Neutrophil (primary cell): ENCODE results near the gene GPNMB.

Experiments
- H3K27ac ChIP-seq: fragments of 200-600 bp; sonication (generic); 2 replicates; pipeline ENCODE4 v1.5.1; 2016; ENCODE audit warnings: mild to moderate bottlenecking, moderate library complexity
- H3K27me3 ChIP-seq: fragments of 200-600 bp; sonication (generic); 2 replicates; pipeline ENCODE4 v1.6.0; 2016; ENCODE audit warnings: mild to moderate bottlenecking
- H3K36me3 ChIP-seq: fragments of 200-600 bp; sonication (generic); 2 replicates; pipeline ENCODE4 v1.5.1; 2017
- H3K4me1 ChIP-seq, 2 experiments: fragments of 200-600 bp in 1 of 2; sonication (generic) in 1 of 2; 1 replicate in 1 of 2; 2 replicates in 1 of 2; pipeline versions ENCODE4 v1.5.1 to v1.6.1; 2013 to 2016; ENCODE audit warnings: low read depth in 1 of 2, low read length in 1 of 2, mild to moderate bottlenecking in 1 of 2, moderate library complexity in 1 of 2; ENCODE audit not compliant: control insufficient read depth in 1 of 2, insufficient read depth in 1 of 2
- H3K4me3 ChIP-seq, 2 experiments: fragments of 200-600 bp in 1 of 2; sonication (generic) in 1 of 2; 1 replicate in 1 of 2; 2 replicates in 1 of 2; pipeline ENCODE4 v1.5.1; 2013 to 2016; ENCODE audit warnings: low read depth in 1 of 2, low read length in 1 of 2, mild to moderate bottlenecking in 1 of 2, moderate library complexity in 1 of 2
- H3K9me3 ChIP-seq: fragments of 200-600 bp; sonication (generic); 2 replicates; pipeline ENCODE4 v1.5.1; 2016
- CTCF ChIP-seq: fragments of 200-600 bp; sonication (generic); IDR thresholded peaks from 2 replicates; pipeline ENCODE4 v1.5.1; 2016; ENCODE audit warnings: antibody characterized with exemption

The GPNMB gene

GRCh38 chr7:23237000-23237399 lies 9.6 kb upstream of the GPNMB start:
- H3K27me3 ChIP-seq, result no peaks in the 10 kb centered on the region
- TF ChIP-seq CTCF, result no peak
- H3K27ac ChIP-seq, result no peak overlapping the region
- H3K4me3 ChIP-seq, result no peak overlapping the region
- H3K9me3 ChIP-seq, result no peaks in the 10 kb centered on the region
- no peaks in the 10 kb centered on the region for H3K36me3 ChIP-seq
- peaks cover 2 to 3% of the 10 kb centered on the region in 2 experiments for H3K4me1 ChIP-seq

GRCh38 chr7:23238983-23239652 lies 7.5 kb upstream of the GPNMB start:
- H3K27me3 ChIP-seq, result peaks cover 4% of the 10 kb centered on the region
- no peak overlapping the region for H3K4me3 ChIP-seq
- H3K36me3 ChIP-seq, result no peaks in the 10 kb centered on the region
- H3K27ac ChIP-seq, result no peak overlapping the region
- TF ChIP-seq CTCF, result no peak
- H3K4me1 ChIP-seq, result peaks cover 10 to 11% of the 10 kb centered on the region in 2 experiments
- no peaks in the 10 kb centered on the region for H3K9me3 ChIP-seq

- peaks cover 10 to 11% of the 10 kb centered on the region in 2 experiments for H3K4me1 ChIP-seq
- no peak for TF ChIP-seq CTCF
- no peaks in the 10 kb centered on the region for H3K9me3 ChIP-seq
- no peak overlapping the region for H3K27ac ChIP-seq
- no peak overlapping the region for H3K4me3 ChIP-seq
- H3K36me3 ChIP-seq, result no peaks in the 10 kb centered on the region
- H3K27me3 ChIP-seq, result peaks cover 4% of the 10 kb centered on the region
Observed at GRCh38 chr7:23239698-23240097, 6.9 kb upstream of the GPNMB start.

- TF ChIP-seq CTCF, result no peak
- no peaks in the 10 kb centered on the region for H3K36me3 ChIP-seq
- peaks cover 14 to 15% of the 10 kb centered on the region in 2 experiments for H3K4me1 ChIP-seq
- no peak overlapping the region for H3K27ac ChIP-seq
- no peak overlapping the region for H3K4me3 ChIP-seq
- H3K27me3 ChIP-seq, result peaks cover 11% of the 10 kb centered on the region
- H3K9me3 ChIP-seq, result no peaks in the 10 kb centered on the region
Observed at GRCh38 chr7:23242321-23242720, 4.3 kb upstream of the GPNMB start.

- Histone ChIP-seq H3K4me1 (peaks cover 18 to 21% of the 10 kb centered on the region in 2 experiments), H3K27ac (no peak overlapping the region), H3K4me3 (no peak overlapping the region), H3K9me3 (no peaks in the 10 kb centered on the region), H3K27me3 (peaks cover 11% of the 10 kb centered on the region), H3K36me3 (no peaks in the 10 kb centered on the region)
- no peak for TF ChIP-seq CTCF
Observed at GRCh38 chr7:23242935-23243334, 3.6 kb upstream of the GPNMB start.
